ENCODE results near the gene ERGIC1. TPM values are rescaled to one million over a fixed set of nuclear protein-coding genes. Genes with fewer than 3 reads are reported as not detected.
A peak's percentile ranks its signal among the peaks of the same experiment; 100 is the strongest.

Gene ERGIC1
- total RNA-seq, 1 experiment from 2014 or later, result 28.7 TPM

DNA sequence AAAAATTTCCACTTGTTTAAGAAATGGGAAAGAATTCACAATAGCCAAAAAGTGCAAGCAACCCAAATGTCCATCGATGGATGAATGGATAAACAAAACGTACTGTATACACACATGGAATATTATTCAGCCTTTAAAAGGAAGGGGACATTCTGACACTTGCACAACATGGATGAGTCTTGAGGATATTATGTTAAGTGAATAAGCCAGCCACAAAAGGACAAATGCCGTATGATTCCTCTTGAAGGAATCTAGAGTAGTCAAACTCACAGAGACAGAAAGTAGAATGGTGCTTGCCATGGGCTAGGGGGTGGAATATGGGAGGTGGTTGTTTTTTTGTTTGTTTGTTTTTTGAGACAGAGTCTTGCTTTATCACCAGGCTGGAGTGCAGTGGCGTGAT, 145.7 kb downstream of the ERGIC1 start:
- in situ Hi-C loops (cut with HindIII; ENCODE audit: low sequenced_read_pairs), result no loop called here
- no peak for DNase-seq (ENCODE audit: low spot score)

GRCh38 chr5:172981931-172982330, 147.9 kb downstream of the ERGIC1 start:
- in situ Hi-C loops (cut with HindIII; ENCODE audit: low sequenced_read_pairs), result no loop called here
- DNase-seq (ENCODE audit: low spot score), result no peak

- peak; percentile 92 for DNase-seq (ENCODE audit: low spot score)
- in situ Hi-C loops (cut with HindIII; ENCODE audit: low sequenced_read_pairs), result no loop called here
Observed at GRCh38 chr5:172983542-172984243, 149.6 kb downstream of the ERGIC1 start, which contains the start of gene ATP6V0E1. ATP6V0E1 (plus strand) TSS chr5:172983771; CDS start chr5:172983861, 90 bp downstream.

DNA sequence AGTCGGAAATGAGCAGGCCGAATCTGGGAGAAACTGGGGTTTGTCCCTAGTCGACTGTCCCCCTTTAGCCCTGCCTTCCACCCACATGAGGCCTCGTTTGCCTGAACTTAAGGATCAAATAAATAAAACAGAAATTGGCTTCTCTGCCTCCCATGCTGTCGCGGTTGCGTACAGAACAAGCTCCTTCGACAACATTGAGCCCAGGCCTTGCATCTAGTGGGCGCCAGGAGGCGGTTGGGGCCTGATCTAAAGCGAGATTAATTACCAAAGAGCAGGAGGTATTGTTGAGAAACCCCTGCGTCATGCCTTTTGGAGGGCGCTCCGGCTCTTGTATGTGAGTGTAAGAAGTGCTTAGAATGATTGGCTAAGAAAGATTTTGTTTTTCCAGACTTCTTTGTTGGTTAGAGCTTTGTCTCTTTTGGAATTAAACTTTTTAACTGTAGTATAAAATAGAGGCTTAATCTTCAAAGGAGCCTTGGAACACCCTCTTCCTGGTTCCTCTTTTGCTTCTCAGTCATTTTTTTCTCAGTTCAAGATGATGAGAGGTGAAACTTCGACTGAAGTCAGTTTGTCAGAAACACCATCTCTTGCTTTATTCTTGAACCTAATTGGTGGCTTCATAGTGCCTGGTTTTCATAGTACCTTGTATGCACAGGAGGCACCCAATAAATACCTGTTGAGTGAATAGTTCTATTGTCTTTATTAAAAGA, 150.3 kb downstream of the ERGIC1 start:
- DNase-seq (ENCODE audit: low spot score), result peak; percentile 54
- in situ Hi-C loops (cut with HindIII; ENCODE audit: low sequenced_read_pairs), result no loop called here

DNA sequence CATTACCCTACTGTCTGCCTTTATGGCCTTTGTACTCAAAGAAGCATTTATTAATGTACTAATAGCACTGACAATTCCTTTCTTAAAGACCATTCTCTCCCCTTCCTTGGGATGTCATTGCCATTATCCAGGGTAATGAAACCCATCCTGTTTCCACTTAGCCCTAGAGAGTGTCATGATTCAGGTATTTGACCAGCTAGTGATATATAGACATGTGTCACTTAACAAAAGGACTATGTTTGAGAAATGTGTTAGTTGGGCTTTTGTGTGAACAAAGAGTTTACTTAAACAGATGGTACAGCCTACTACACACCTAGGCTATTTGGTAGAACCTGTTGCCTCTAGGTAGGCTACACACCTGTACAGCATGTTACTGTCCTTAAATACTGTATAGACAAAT, 151.5 kb downstream of the ERGIC1 start:
- in situ Hi-C loops (cut with HindIII; ENCODE audit: low sequenced_read_pairs), result no loop called here
- DNase-seq (ENCODE audit: low spot score), result no peak

- in situ Hi-C loops (cut with HindIII; ENCODE audit: low sequenced_read_pairs), result no loop called here
- no peak for DNase-seq (ENCODE audit: low spot score)
Observed at GRCh38 chr5:172988276-172988675, 154.2 kb downstream of the ERGIC1 start.

- no peak for DNase-seq (ENCODE audit: low spot score)
- in situ Hi-C loops (cut with HindIII; ENCODE audit: low sequenced_read_pairs), result no loop called here
Observed at GRCh38 chr5:172990776-172991175, 156.7 kb downstream of the ERGIC1 start.

DNA sequence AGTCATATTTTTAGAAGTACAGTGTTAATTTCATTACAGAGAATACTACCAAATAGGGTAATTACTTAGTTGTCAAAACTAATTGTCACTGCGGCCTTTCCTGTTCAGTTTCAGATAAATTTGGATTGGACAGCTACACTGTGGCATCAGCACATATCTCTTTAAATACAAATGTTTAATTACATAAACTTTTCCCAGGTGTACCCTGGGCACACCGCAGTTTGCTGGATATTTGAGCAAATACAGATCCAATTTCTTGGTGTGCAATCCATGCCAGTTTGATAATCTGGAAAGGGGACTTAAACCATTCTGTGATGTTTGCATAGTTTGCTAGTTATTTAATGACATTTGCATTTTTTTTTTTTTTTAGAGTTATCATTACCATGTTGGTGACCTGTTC, 160.4 kb downstream of the ERGIC1 start:
- in situ Hi-C loops (cut with HindIII; ENCODE audit: low sequenced_read_pairs), result no loop called here

GRCh38 chr5:172999372-172999973, 165.4 kb downstream of the ERGIC1 start:
- DNase-seq (ENCODE audit: low spot score), result no peak
- in situ Hi-C loops (cut with HindIII; ENCODE audit: low sequenced_read_pairs), result no loop called here

More for the DNA sequence above, 160.4 kb downstream of the ERGIC1 start:
- DNase-seq (ENCODE audit: low spot score), result no peak

- DNase-seq (ENCODE audit: low spot score), result no peak
- in situ Hi-C loops (cut with HindIII; ENCODE audit: low sequenced_read_pairs), result no loop called here
Observed at GRCh38 chr5:172999974-173000373, 165.9 kb downstream of the ERGIC1 start.

DNA sequence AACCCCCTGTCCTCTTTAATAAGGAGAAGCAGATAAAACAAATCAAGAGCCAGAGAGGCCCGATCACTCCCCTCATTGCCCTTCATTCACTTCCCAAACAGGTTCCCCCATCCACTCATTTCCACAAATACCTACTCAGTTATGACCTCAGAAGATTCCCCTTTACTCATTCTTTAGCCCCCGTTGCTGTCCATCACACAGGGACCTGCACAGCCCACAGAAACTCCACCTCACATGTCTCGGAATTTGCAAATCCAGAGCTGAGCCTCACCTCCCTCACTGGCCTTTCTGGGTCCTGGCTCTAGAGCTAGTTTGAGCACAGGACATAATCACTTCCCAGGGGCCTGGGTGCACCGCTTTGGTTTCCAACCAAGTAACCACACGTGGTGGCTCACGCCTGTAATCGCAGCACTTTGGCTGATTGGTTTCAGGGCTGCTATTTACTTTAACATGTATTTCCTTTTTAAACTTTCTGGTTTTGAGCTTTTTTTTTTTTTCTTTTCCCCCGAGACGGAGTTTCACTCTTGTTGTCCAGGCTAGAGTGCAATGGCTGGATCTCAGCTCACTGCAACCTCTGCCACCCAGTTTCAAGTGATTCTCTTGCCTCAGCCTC, 167.3 kb downstream of the ERGIC1 start:
- in situ Hi-C loops (cut with HindIII; ENCODE audit: low sequenced_read_pairs), result no loop called here

More for the DNA sequence above, 167.3 kb downstream of the ERGIC1 start:
- no peak for DNase-seq (ENCODE audit: low spot score)

Other genes starting within 250 kb of the ERGIC1 start
- gene NEURL1B, start 193.0 kb upstream of the ERGIC1 start, total RNA-seq (2014; rRNA removed; shearing (Covaris generic)), result 0.75 and 1.6 TPM in 2 replicates
- gene DUSP1, start 63.1 kb upstream of the ERGIC1 start, total RNA-seq (2014; rRNA removed; shearing (Covaris generic)), result 36.6 and 39.1 TPM in 2 replicates
- 144 and 147 TPM in 2 replicates for gene RPL26L1, start 125.2 kb downstream of the ERGIC1 start, total RNA-seq (2014; rRNA removed; shearing (Covaris generic))
- 102 and 126 TPM in 2 replicates for gene ATP6V0E1, start 149.5 kb downstream of the ERGIC1 start, total RNA-seq (2014; rRNA removed; shearing (Covaris generic))
- gene CREBRF, start 222.1 kb downstream of the ERGIC1 start, total RNA-seq (2014; rRNA removed; shearing (Covaris generic)), result 1.7 and 5.1 TPM in 2 replicates

Data from G401 (cell line).